Epithelial cell of esophagus (primary cell): ENCODE data around the gene MAP3K12.

Source experiments
- DNase-seq: peaks from one replicate; pipeline ENCODE4 v3.0.0; 2010; ENCODE audit warnings: low read depth
- H3K4me3 ChIP-seq: 2 replicates; pipeline ENCODE4 v1.5.1; 2011; ENCODE audit warnings: mild to moderate bottlenecking, low read length, control low read depth
- CTCF ChIP-seq: IDR thresholded peaks from 2 replicates; pipeline ENCODE4 v1.5.1; 2011; ENCODE audit warnings: low read depth, mild to moderate bottlenecking, low read length, control low read depth, inconsistent platforms; ENCODE audit not compliant: insufficient read depth; ENCODE audit errors: missing control alignments

MAP3K12 gene

GRCh38 chr12:53472056-53472582 is 27.1 kb downstream of the MAP3K12 start:
- no peak for DNase-seq
- no peak for TF ChIP-seq CTCF
- H3K4me3 ChIP-seq, result no peak overlapping the region

- no peak overlapping the region for H3K4me3 ChIP-seq
- no peak for DNase-seq
- TF ChIP-seq CTCF, result no peak
These were observed 31.0 kb downstream of the MAP3K12 start for GRCh38 chr12:53468282-53468681.

- no peak for DNase-seq
- no peak for TF ChIP-seq CTCF
- H3K4me3 ChIP-seq, result no peak overlapping the region
These were observed 31.4 kb downstream of the MAP3K12 start for GRCh38 chr12:53467880-53468279.

GRCh38 chr12:53467082-53467481 is 32.2 kb downstream of the MAP3K12 start:
- H3K4me3 ChIP-seq, result no peak overlapping the region
- DNase-seq, result no peak
- TF ChIP-seq CTCF, result no peak

- no peak overlapping the region for H3K4me3 ChIP-seq
- no peak for TF ChIP-seq CTCF
- peak; percentile 90 for DNase-seq
These were observed 32.6 kb downstream of the MAP3K12 start for GRCh38 chr12:53466640-53467039.

GRCh38 chr12:53465679-53466078 is 33.6 kb downstream of the MAP3K12 start:
- TF ChIP-seq CTCF, result no peak
- DNase-seq, result no peak
- H3K4me3 ChIP-seq, result no peak overlapping the region

GRCh38 chr12:53464685-53465418 is 34.4 kb downstream of the MAP3K12 start:
- no peak for TF ChIP-seq CTCF
- H3K4me3 ChIP-seq, result no peak overlapping the region
- DNase-seq, result no peak
